Stimulated activated CD4-positive, alpha-beta T cell treated with anti-CD3 and anti-CD28 coated beads, Interleukin-4, amount 100 ng/mL, for 24 hours (primary cell): Measurements from ENCODE around the gene HNRNPAB.
"Not testable (repeated sequence)": the region's sequence is repeated elsewhere in the genome, so short reads cannot be mapped to it uniquely, and the experiment has no call there.

Experiments used
- DNase-seq: peaks from one replicate; pipeline ENCODE4 v3.0.0-alpha.2; 2020

Gene HNRNPAB

DNA sequence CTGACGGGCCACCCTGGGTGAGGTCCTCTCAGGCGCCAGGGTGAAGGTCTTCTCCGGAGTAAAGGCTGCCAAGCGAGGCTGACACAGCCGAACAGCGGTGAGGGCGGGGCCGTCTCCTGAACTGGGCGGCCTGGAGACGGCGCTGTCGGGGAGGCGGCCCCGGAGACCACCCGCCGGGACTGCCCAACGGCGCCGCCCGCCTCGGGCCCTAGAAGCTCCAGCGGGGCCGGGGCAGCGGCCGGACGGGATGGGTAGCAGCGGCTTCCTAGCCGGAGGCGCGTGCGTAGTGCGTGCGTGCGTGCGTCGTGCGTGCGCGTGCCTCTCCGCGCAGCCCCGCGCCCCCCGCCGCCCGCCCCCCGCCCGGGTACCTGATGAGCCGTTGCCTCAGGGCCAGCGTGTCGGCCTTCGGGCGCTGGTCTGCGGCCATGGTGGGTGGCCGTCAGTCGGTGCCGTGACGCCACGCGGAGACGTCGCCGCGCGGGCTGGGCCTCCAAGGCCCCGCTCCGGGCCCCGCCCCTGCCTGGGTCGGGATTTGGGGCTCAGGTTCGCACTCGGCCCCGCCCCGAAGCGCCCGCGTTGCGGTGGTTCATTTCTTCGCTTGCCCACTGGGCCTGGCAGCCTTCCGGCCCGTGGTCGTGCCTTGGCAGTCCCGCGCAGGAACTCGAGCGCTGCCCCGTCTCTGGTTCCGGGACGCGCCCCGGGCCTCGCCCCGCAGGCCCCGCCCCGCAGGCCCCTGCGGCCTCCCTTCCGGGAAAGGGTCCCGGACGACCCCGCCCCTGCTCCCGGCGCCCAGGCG is 28.0 kb downstream of the HNRNPAB start, which contains the start of gene PHYKPL:
TSS of gene PHYKPL (minus strand) at position 679 of the 796 bp plus-strand sequence. CDS start at position 427, 252 bp downstream.
- peak; percentile 70 for DNase-seq

DNA sequence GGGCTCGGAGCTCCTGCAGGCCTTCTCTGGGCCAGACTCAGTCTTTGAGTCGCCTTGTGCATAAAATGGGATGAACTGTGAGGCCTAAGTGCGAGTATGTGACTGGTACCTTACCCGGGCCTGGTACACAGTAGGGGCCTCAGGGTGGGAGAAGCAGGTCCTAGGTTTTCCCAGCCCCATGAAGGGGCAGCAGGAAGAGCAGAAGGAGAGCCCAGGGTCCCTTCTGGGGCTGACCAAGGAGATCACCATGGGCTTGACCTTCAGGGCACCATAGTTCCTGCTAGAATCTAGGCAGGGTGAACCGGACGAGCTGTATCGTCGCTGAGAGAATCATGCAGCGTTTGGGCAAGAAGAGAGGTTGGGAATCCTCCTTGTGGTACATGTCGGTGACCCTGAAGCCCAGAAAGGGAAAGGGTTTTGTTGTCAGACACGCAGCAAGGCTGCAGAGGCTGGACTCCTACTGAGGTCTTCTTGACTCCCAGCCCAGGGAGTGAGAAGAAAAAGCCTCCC is 28.6 kb downstream of the HNRNPAB start:
- DNase-seq = no peak

- DNase-seq = no peak
Measured at GRCh38 chr5:178234121-178234749, 29.9 kb downstream of the HNRNPAB start.

DNA sequence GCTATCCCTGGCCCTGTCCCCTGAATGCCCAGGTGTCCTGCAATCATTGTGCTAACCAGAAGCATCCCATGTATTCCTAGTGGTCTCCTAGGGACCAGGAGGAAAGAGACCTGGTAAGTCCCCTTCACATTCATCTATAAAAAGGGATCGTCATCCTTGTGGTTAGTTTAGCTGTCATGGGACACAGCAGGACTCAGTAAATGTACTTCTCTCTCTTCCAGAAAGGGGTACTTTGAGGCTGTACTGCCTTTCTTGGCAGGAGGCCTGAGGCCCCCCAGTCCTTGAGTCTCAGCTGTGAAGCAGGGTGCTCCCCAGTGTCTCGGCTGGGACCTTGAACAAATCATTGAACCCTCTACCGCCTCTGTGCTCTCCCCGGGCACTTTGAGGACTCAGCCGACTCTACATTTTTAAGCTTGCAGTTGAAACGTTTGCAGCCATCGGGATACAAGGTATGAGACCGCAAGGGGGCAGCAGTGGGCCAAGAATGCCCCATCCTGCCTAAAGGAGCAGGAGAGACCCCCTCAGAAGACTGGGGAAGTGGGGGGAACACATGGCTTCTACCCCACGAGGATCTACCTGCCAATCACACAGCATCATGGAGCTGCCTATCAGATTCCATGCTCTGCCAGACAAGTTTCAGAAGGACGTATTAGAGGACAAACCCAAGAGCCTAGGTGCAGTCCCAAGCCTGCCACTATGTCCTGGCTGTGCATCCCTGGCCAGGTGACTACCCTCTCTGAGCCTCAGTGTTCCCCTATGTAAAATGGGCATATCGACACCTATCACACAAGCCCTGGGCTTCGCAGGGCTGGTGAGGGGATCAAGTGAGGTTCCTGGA is 30.6 kb downstream of the HNRNPAB start:
- DNase-seq = peak; percentile 77

DNA sequence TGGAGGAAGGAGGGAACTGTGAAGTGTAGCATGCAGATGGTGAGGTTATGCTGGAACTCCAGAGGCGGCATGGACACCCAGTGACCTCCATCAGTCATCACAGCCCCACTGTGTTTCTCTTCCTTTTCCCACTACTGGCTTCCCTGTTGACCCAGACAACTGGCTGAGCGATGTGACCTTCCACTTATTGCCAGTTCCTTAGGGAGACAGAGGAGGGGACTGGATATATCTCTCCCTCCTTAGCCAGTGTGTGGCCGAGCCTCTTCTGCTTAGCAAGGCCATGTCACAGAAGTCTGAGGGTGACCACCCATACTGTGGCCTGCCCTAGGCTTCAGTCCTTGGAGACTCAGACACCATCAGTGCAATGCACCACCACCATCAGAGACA is 31.2 kb downstream of the HNRNPAB start:
- DNase-seq = no peak

DNA sequence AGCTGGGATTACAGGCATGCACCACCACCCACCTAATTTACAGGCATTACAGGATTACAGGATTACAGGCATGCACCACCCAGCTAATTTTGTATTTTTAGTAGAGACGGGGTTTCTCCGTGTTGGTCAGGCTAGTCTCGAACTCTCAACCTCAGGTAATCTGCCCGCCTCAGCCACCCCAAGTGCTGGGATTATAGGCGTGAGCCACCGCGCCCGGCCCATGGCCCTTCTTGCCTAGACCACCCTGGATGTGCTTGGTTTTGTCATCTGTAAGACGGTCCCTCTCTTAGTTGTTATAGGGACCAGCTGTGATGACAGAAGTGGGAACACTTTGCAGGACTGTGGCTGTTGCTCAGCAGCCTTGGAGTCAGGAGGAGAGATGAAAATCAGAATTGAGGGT is 31.8 kb downstream of the HNRNPAB start:
- DNase-seq = no peak

GRCh38 chr5:178236679-178237078 is 32.3 kb downstream of the HNRNPAB start:
- DNase-seq = no peak

DNA sequence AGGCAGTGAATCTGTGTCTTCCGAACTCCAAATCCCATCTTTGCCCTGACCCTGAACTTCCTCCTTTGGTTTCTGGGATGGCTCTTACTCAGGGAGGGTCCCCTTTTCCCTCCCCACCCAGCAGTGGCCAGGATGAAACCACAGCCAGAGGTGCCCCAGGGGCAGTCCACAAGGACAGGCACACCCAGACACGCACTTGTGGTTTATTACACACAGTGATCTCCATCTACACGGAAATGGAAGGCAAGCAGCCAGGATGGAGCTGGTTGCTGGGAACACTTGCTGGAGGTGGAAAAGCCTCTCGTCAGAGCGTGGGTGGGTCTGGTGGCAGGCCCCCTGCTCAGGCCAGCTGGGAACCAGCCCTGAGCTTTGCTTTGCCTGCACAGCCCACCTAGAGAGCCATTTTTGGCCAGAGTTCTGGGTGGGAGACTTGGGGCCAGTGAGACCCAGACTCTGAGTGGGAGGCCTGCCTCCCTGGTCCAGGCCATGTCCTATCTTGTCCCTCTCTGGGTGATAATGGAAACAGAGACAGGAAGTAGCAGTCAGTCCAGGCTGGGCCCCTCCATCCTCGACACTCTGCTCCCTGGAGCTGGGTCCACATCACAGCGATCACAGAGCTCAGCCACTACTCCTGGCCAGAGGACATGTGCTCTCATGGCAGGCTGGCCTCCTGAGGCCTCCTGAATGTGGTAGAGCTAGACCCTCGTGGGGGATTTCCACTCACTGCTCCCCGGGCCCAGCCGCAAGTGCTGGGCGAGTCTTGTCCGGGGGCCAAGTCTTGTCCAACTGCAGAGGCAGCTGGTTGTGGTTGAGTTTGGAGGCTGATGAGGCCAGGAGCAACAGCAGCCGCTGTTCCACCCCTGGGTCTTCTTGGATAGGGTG is 33.3 kb downstream of the HNRNPAB start:
- no peak for DNase-seq

DNA sequence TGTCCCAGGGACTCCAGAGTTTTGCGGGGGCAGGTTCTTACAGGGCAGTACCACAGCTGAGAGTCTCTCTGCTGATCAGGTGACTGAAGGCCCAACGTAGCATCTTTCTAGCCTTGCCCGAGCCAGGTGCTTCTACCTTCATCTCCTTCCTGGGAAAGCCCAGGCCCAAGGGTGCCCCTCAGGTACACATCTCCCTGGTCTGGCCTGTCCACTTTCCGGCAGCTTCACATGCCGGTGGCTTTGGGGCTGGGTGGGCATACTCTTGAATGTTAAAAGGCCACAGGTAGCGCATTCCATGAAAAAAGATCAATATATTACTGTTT is 33.9 kb downstream of the HNRNPAB start:
- DNase-seq = no peak

DNA sequence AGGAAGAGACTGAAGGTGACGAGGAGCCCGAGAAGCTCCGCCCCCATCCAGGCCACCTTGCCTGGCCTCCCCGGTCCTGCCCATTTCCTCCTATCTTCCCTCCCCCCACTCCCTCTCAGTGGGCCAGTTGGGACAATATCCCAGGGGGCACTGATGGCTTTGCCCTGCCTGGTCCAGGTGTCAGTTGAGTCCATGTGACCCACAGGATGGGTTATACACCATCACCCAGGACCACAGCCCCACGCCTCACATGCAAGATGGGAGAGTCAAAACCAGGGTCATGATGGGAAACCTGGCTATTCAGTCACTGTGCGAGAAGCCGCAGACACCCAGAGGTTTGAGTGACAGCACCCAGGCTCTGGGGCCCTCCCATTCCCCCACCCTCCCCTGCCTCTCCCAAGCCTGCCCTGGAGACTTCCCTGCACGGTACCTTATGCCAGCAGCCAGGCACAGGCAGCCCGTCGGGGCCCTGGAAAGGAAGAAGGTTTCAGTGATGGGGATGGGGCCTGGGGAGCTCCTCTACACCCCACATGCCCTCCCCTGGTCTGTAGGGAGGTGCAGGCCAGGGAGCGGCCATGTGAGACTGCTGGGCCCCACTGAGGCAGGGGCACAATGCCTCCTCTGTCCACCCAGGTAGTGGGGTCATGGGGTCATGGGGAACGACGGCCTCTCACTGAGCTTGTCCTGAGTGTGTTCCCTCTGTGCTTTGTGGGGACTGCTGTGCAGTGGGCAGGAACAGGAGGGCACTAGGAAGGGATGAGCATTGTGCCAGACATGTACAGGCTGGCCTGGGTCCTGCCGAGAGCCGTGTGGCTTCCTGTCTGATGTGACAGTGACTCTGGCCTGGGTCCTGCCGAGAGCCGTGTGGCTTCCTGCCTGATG is 34.6 kb downstream of the HNRNPAB start:
- DNase-seq = no peak

GRCh38 chr5:178239626-178240301 is 35.4 kb downstream of the HNRNPAB start:
- not testable (repeated sequence) for DNase-seq

DNA sequence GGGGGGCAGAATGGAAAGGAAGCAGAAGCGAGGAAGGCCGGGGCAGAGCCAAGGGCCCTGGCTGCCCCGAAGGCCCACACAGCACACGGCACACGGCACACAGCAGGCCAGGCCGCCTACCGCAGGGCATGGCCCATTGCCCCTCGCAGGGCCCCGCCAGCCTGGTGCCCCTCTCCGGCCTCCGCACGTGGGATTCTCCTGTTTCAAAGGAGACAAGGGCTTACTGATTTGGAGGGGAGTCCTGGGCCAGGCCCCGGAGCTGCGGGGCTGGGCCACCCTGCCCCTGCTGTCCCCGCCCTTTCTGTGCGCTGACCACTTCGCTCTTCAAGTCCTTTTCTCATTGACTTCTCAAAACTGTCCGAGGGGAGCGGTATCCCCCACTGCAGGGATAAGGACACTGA is 36.0 kb downstream of the HNRNPAB start:
- DNase-seq = no peak

GRCh38 chr5:178240766-178241165 is 36.4 kb downstream of the HNRNPAB start:
- DNase-seq = no peak

GRCh38 chr5:178241231-178241663 is 36.9 kb downstream of the HNRNPAB start:
- no peak for DNase-seq

DNA sequence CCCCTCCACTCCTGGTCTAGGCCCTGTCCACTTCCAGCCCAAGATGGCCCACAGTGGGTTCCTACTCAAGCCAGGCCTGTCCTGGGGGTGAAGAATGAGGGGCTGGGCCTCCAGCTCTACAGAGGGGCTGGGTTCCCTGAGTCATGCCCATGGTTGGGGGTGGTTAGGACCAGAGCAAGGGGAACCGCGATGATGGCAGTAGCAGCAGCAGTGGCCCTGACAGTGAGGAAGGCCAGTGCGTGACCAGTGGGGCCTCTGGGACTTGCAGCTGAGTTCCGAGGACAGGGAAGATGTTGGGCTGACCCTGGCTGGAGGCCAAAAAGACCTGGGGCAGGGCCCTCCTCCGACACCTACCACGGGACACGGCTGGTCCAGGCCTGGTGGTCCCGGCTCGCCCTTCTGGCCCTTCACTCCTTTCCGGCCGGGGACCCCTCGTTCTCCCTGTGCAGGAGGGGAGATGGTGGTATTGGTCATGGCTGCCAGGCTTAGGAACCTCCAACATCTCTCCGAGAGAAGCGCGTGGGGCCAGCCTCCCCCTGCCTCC is 37.4 kb downstream of the HNRNPAB start:
- DNase-seq = no peak

- no peak for DNase-seq
Measured at GRCh38 chr5:178242416-178242815, 38.1 kb downstream of the HNRNPAB start.

GRCh38 chr5:178244576-178244975 is 40.2 kb downstream of the HNRNPAB start:
- no peak for DNase-seq

DNA sequence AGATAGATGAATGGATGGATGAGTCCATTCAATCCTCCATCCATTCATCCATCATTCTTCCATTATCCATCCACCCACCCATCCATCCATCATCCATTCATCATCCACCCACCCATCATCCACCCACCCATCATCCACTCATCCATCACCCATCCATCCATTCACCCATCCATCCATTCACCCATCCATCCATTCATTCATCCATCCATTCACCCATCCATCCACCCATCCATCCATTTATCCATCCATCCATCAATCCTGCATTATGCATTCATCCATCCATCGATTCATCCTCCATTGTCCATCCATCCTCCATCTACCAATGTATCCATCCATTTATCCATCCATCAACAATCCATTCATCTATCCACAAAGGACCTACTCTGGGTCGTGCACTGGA is 41.1 kb downstream of the HNRNPAB start:
- DNase-seq = no peak

DNA sequence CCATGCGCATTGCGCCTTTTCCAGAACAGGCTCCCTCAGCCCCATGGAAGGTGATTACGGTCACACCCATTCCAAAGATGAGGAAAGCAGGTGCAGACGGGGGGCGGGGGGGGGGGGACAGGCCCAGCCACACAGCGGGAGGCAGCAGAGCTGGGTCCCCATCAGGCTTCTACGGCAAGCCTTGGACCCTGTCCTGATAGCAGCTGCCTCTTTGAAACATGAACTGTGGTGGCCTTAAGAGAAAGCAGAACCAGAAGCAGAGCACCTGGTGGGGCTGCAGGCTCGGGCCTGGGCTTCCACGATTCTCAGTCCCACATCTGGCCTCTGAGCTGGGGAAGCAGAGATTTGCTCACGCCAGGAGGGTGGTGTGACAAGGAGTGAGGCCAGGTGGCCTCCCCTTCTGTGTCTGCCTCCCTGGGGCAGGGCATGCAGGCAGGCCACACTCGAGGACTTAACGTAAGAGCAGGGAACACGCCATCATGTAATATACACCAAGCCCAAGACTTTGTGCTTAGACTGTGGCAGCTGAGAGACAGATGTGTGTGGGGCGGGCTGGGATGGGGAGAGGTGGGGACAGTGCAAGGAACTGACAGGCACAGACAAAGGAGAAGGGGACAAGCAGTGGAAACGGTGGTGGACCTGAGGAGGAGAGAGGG is 42.4 kb downstream of the HNRNPAB start:
- no peak for DNase-seq
